Activated CD4-positive, alpha-beta memory T cell treated with anti-CD3 and anti-CD28 coated beads for 36 hours (primary cell): ENCODE data around the gene YES1. TPM values are rescaled to one million over a fixed set of nuclear protein-coding genes. Genes with fewer than 3 reads are reported as not detected.

Experiments used
- CTCF ChIA-PET: fragments of 350-600 bp; sonication (Branson Sonifier 250); formaldehyde crosslinking; loops from one replicate; lab custom pipeline; 2021; ENCODE audit warnings: antibody characterized with exemption, inconsistent platforms; lab: Charles Lee
- POLR2A ChIA-PET: fragments of 350-600 bp; sonication (Branson Sonifier 250); formaldehyde crosslinking; loops from one replicate; lab custom pipeline; 2021; ENCODE audit warnings: antibody characterized with exemption; lab: Charles Lee
- DNase-seq: peaks from one replicate; pipeline ENCODE4 v3.0.0-alpha.2; 2020
- H3K27ac Mint-ChIP-seq: one replicate; pipeline ENCODE4 v1.8.0; 2021; ENCODE audit warnings: mixed read lengths
- H3K27me3 Mint-ChIP-seq: one replicate; pipeline ENCODE4 v1.8.0; 2021; ENCODE audit warnings: mixed read lengths
- H3K36me3 Mint-ChIP-seq: one replicate; pipeline ENCODE4 v1.8.0; 2021; ENCODE audit warnings: mixed read lengths
- H3K4me1 Mint-ChIP-seq: one replicate; pipeline ENCODE4 v1.8.0; 2021; ENCODE audit warnings: low read depth, mixed read lengths
- H3K4me3 Mint-ChIP-seq: one replicate; pipeline ENCODE4 v1.8.0; 2021; ENCODE audit warnings: mild to moderate bottlenecking, mixed read lengths
- H3K9me3 Mint-ChIP-seq: one replicate; pipeline ENCODE4 v1.8.0; 2021; ENCODE audit warnings: mixed read lengths
- intact Hi-C: fragments of 100-400 bp; cut with micrococcal nuclease; formaldehyde crosslinking; loops from one replicate; pipeline ENCODE4 v1.15.1; 2023
- total RNA-seq, 2 experiments: library from RNA; stranded (reverse); gene quantifications; one replicate each; pipeline ENCODE4 v1.2.3, GENCODE V29; 2021

YES1 gene
- total RNA-seq, 2 experiments from 2014 or later, result 14.2 to 17.0 TPM

DNA sequence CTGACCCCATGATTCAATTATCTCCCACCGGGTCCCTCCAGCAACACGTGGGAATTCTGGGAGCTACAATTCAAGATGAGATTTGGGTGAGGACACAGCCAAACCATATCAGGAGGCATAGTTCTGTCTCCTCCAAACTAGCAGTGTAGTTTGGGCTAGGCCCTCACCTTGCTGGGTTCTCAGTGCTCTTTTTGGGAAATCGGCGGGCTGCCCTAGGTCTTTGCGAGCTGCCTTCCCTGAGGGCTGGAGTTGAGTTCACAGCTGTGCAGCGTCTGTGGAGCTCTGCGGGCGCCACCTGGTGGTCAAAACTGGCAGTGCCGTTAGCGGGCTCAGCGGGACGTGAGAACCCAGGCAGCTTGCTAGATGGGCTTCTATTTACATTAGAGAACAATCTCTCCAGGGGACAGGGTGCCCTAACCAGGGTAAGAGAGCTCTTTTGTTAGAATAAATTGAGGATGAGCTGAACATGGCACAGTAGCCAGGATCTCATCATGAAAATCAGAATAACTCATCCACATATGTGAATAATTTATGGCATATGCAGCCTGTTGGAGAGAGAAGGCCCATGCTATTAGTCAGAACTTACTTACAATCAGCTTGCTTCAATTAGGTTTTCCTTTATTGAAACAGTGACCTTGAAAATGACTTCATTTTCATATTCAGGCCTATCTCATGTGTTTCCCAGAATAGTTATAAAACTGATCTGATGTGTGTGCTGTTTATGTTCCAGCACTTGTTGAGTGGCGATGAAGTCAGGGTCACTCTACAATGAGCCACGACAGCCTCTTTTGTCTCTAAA is 27.4 kb upstream of the YES1 start:
- intact Hi-C loops, result loop anchor here (1.0 to 2.0 kb wide), 3 partner anchors 97 to 215 kb away; partner anchors contain the start of gene ENOSF1
- H3K4me3 Mint-ChIP-seq, result no peak overlapping the region
- H3K9me3 Mint-ChIP-seq, result no peaks in the 10 kb centered on the region
- no peaks in the 10 kb centered on the region for H3K27me3 Mint-ChIP-seq
- POLR2A ChIA-PET, result interaction anchor here (0.5 to 1.6 kb wide), 3 partner anchors 99 to 574 kb away, joined by 3 to 5 read pairs (median 4); partner anchors contain the start of gene ENOSF1
- H3K27ac Mint-ChIP-seq, result no peak overlapping the region
- CTCF ChIA-PET, result interaction anchor here (0.6 to 4.2 kb wide), 43 partner anchors 9 to 571 kb away, joined by 3 to 82 read pairs (median 4); partner anchors contain the start of genes ENOSF1 and THOC1
- no peaks in the 10 kb centered on the region for H3K4me1 Mint-ChIP-seq
- H3K36me3 Mint-ChIP-seq, result no peaks in the 10 kb centered on the region
- peak; percentile 91 for DNase-seq

DNA sequence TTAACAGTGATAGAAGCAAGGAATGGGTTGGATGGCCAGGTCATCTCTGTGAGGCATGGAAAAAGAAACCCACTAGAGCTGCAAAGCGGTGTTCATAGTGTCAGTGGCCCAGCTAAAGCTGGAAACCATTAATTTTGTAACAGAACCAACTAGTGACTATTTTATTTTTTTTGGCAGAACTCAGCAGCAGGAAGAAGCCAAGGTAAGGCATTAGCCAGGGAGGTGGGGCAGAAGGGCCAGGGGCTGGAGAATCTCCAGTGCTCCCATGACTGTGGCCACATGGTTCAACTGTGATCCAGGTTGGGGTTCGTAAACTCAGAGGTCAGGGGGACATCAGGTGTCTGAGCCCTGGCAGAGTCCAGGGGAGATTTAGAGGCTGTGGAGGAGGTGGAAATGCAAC is 25.9 kb upstream of the YES1 start:
- Mint-ChIP-seq H3K4me3 (no peak overlapping the region), H3K27me3 (no peaks in the 10 kb centered on the region)
- POLR2A ChIA-PET, result no interaction called here

DNA sequence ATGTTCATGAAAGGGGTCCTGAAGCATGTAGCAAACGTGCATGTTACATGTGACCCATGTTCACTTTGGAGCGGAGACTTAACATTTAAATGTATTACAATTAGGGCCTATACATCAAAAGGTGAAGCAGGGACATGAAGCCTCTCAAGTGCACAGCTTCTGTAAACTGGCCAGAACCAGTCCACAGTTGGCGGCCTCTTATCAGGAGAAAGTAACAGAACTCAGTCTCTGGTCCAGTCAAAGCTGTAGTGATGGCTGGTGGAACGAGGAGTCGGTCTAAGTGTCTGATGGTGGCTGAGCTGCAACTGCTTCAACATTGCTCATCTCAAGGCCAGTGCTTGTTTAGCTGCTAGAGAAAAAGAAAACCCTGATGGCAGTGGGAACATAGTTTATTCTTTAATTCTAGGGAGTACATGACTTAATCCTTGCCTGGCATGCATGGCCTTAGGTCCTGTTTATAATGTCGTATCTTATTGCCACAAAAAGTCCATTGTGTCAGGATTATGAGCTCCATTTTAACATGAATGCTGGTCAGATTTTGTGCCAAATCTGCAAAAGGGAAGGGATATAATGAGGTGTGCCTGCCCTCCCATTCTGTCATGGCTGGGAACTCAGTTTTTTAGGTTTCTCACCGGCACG is 22.2 kb upstream of the YES1 start:
- H3K9me3 Mint-ChIP-seq, result no peaks in the 10 kb centered on the region
- H3K27me3 Mint-ChIP-seq, result no peaks in the 10 kb centered on the region
- H3K36me3 Mint-ChIP-seq, result no peaks in the 10 kb centered on the region
- peaks cover 14% of the 10 kb centered on the region for H3K4me1 Mint-ChIP-seq
- intact Hi-C loops, result no loop called here
- DNase-seq, result no peak
- H3K4me3 Mint-ChIP-seq, result no peak overlapping the region
- H3K27ac Mint-ChIP-seq, result no peak overlapping the region
- CTCF ChIA-PET, result interaction anchor here (1.4 to 7.0 kb wide), 3 partner anchors 30 to 210 kb away, joined by 3 to 171 read pairs (median 127); no protein-coding TSS in a partner anchor
- POLR2A ChIA-PET, result no interaction called here

More for the DNA sequence above, 25.9 kb upstream of the YES1 start:
- DNase-seq, result no peak
- intact Hi-C loops, result loop anchor here (2.0 kb wide), 1 partner anchor 213 kb away; no protein-coding TSS in a partner anchor
- Mint-ChIP-seq H3K27ac (no peak overlapping the region), H3K36me3 (no peaks in the 10 kb centered on the region), H3K4me1 (no peaks in the 10 kb centered on the region), H3K9me3 (no peaks in the 10 kb centered on the region)
- CTCF ChIA-PET, result interaction anchor here (0.8 to 3.7 kb wide), 4 partner anchors 17 to 214 kb away, joined by 3 to 82 read pairs (median 4); no protein-coding TSS in a partner anchor

DNA sequence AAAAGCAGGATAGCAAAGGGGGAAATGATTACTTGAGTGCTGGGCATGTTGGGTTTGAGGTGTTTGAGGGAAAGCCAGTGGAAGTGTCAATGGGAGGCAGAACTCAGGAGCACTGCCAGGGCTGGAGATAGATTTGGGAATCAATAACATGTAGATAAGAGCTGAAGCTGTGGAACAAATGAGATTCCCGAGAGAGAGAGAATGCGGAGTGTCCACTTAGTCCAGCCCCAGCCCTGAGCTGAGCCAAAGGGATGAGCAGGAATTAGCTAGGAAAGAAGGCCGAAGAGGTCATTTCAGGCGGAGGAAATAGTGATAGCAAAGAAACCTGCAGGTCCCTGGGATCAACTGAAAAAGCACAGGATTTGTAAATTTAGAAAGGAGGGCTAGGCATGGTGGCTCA is 21.2 kb upstream of the YES1 start:
- Mint-ChIP-seq H3K27me3 (no peaks in the 10 kb centered on the region), H3K4me3 (no peak overlapping the region), H3K36me3 (no peaks in the 10 kb centered on the region), H3K9me3 (no peaks in the 10 kb centered on the region), H3K27ac (no peak overlapping the region), H3K4me1 (peaks cover 14% of the 10 kb centered on the region)
- DNase-seq, result no peak
- intact Hi-C loops, result no loop called here
- CTCF ChIA-PET, result interaction anchor here (1.3 to 7.0 kb wide), 4 partner anchors 12 to 209 kb away, joined by 7 to 171 read pairs (median 80); partner anchors contain the start of gene ENOSF1
- POLR2A ChIA-PET, result no interaction called here

DNA sequence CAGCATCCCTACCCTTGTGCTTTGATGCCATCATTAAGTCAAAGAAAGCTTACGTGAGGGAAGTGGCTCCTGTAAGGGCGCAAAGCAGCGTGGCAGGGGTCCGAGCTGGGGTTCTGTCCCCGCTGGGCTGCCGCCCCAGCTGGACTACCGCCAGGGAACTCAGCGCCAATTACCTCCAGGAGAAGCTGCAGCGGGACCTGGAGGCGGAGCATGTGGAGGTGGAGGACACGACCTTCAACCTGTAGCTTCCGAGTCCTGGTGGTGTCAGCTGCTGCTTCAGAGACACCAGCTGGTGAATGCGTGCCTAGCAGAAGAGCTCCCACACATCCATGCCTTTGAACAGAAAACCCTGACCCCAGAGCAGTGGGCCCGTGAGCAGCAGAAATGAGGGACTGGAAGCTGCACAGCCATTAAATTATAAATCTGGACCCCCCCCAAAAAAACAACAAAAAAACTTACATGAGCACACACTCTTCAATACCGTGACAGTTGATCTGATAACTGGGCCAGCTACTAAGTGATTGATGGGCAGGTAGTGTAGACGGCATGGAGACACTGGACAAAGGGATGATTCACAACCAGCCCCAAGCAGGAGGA is 20.1 kb upstream of the YES1 start:
- H3K27me3 Mint-ChIP-seq, result no peaks in the 10 kb centered on the region
- no peaks in the 10 kb centered on the region for H3K9me3 Mint-ChIP-seq
- H3K36me3 Mint-ChIP-seq, result no peaks in the 10 kb centered on the region
- CTCF ChIA-PET, result interaction anchor here (0.5 to 7.0 kb wide), 14 partner anchors 11 to 1851 kb away, joined by 3 to 171 read pairs (median 10); partner anchors contain the start of genes ENOSF1, TYMS and YES1
- POLR2A ChIA-PET, result interaction anchor here (3.1 kb wide), 1 partner anchor 19 kb away, joined by 27 read pairs; the partner anchor contains the start of gene YES1
- H3K27ac Mint-ChIP-seq, result no peak overlapping the region
- peaks cover 14% of the 10 kb centered on the region for H3K4me1 Mint-ChIP-seq
- intact Hi-C loops, result no loop called here
- peak; percentile 40 for DNase-seq
- no peak overlapping the region for H3K4me3 Mint-ChIP-seq

DNA sequence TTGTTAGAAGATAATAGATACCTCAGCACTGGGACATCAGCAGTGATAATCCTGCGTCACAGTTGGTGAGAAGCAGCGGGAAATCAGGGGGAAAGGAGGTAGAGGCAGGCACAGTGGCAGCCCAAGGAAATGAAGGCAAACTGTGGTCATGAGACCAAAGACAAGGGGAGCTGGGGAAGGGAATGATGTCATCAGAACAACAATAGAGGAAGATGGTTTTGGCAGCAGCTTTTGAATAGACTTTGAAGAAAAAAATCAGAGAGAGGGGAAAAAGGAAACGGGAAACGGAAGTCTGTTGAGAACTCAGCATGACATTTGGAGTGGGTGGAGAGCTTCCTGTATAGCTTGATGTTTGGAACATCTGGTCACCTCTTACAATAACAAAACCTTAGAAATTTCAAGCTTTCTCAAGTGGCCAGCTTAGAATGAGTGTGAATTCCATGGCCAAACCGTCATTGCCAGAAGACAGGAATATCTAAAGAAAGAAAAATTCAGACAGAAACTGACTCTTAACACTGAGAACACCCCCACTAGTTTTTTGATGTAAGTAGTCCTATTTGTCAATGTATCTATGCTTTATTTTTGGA is 18.4 kb upstream of the YES1 start:
- intact Hi-C loops, result loop anchor here (1.0 kb wide), 3 partner anchors 17 to 206 kb away; no protein-coding TSS in a partner anchor
- Mint-ChIP-seq H3K4me3 (peak overlapping the region; percentile 2), H3K27me3 (no peaks in the 10 kb centered on the region), H3K9me3 (no peaks in the 10 kb centered on the region), H3K4me1 (peaks cover 19% of the 10 kb centered on the region), H3K27ac (peak overlapping the region; percentile 44), H3K36me3 (no peaks in the 10 kb centered on the region)
- CTCF ChIA-PET, result interaction anchor here (0.6 to 7.0 kb wide), 41 partner anchors 9 to 1275 kb away, joined by 3 to 171 read pairs (median 5); partner anchors contain the start of genes ENOSF1, TYMS and YES1
- peak; percentile 24 for DNase-seq
- POLR2A ChIA-PET, result interaction anchor here (1.5 to 3.1 kb wide), 2 partner anchors 18 to 118 kb away, joined by 8 to 27 read pairs; partner anchors contain the start of genes ENOSF1 and YES1

DNA sequence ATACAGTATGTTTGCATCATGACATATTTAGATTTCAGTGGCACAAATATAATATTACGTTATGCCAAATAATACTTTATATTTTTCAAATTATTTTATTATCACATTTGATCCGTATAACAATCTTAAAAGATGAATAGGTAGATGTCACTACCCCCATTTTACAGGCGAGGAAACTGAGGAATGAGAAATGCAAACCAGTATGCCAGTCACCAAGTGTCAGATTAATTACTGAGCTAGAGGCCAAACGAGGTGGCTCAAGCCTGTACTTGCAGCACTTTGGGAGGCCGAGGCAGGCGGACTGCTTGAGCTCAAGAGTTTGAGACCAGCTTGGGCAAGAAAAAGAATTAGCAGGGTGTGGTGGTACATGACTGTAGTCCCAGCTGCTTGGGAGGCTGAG is 17.4 kb upstream of the YES1 start:
- DNase-seq, result no peak
- intact Hi-C loops, result no loop called here
- ChIA-PET POLR2A (interaction anchor here (3.1 kb wide), 1 partner anchor 17 kb away, joined by 27 read pairs; the partner anchor contains the start of gene YES1), CTCF (interaction anchor here (0.6 to 7.0 kb wide), 10 partner anchors 11 to 205 kb away, joined by 3 to 171 read pairs (median 24); partner anchors contain the start of genes ENOSF1, TYMS and YES1)
- Mint-ChIP-seq H3K27ac (no peak overlapping the region), H3K4me1 (peaks cover 19% of the 10 kb centered on the region), H3K36me3 (no peaks in the 10 kb centered on the region), H3K9me3 (no peaks in the 10 kb centered on the region), H3K27me3 (no peaks in the 10 kb centered on the region), H3K4me3 (no peak overlapping the region)

DNA sequence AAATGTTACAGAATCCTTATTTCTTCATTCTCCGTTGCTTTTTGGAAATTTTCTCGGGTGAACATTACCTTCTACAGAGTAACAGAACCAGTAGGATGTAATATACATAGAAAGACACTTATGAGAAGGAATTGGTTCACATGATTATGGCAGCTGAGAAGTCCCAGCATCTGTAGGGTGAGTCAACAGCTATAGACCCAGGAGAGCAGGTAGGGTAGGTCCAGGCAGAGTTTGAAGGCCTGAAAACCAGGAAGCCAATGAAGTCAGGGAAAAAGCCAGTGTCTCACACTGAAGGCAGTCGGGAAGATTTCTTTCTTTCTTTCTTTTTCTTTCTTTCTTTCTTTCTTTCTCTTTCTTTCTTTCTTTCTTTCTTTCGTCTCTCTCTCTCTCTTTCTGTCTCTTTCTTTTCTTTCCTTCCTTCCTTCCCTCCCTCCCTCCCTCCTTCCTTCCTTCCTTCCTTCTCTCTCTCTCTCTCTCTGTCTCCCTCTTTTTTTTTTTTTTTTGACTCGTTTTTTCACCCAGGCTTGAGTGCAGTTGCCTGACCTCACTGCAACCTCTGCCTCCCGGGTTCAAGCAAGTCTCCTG is 15.1 kb upstream of the YES1 start:
- H3K4me1 Mint-ChIP-seq, result peaks cover 19% of the 10 kb centered on the region
- no peak for DNase-seq
- CTCF ChIA-PET, result interaction anchor here (1.7 to 2.2 kb wide), 2 partner anchors 12 to 85 kb away, joined by 4 to 7 read pairs; no protein-coding TSS in a partner anchor
- POLR2A ChIA-PET, result no interaction called here
- no peaks in the 10 kb centered on the region for H3K27me3 Mint-ChIP-seq
- intact Hi-C loops, result no loop called here
- no peaks in the 10 kb centered on the region for H3K36me3 Mint-ChIP-seq
- no peak overlapping the region for H3K27ac Mint-ChIP-seq
- H3K9me3 Mint-ChIP-seq, result no peaks in the 10 kb centered on the region
- H3K4me3 Mint-ChIP-seq, result no peak overlapping the region

DNA sequence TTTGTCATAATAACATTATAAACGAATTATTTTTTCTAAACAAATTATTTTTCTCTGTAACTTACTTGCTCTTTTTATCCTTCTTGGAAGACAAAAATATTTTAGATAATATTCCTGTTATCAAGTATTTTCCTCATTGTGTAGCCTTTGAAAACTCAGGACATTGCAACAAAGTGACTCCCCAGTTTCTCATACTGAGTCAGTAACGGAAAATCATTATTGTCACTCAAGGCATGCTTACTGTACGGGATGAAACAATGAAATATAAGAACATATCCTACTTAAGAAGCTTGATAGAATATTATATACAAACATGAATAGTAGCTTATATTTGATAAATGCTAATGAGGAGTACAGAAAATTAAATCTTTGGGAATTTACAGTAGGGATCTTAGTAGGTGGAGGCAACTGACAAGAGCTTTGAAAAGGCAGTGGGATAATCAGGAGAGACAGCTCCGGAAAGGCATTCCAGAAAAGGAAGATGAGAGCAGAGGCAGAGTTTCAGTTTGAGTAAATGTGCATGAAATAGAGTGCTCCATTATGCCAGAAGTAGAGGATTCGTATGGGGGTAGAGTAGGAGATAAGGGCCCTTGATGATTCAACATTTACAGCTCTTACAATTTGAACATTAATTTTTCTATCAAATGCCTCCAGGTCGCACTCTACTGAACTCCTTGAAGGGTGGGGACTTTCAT is 14.0 kb upstream of the YES1 start:
- intact Hi-C loops, result no loop called here
- peaks cover 2% of the 10 kb centered on the region for H3K27me3 Mint-ChIP-seq
- H3K27ac Mint-ChIP-seq, result no peak overlapping the region
- H3K9me3 Mint-ChIP-seq, result no peaks in the 10 kb centered on the region
- no peak for DNase-seq
- H3K4me1 Mint-ChIP-seq, result peaks cover 17% of the 10 kb centered on the region
- no peaks in the 10 kb centered on the region for H3K36me3 Mint-ChIP-seq
- H3K4me3 Mint-ChIP-seq, result no peak overlapping the region
- POLR2A ChIA-PET, result no interaction called here
- CTCF ChIA-PET, result interaction anchor here (1.0 to 2.2 kb wide), 4 partner anchors 11 to 84 kb away, joined by 3 to 7 read pairs (median 5); no protein-coding TSS in a partner anchor

DNA sequence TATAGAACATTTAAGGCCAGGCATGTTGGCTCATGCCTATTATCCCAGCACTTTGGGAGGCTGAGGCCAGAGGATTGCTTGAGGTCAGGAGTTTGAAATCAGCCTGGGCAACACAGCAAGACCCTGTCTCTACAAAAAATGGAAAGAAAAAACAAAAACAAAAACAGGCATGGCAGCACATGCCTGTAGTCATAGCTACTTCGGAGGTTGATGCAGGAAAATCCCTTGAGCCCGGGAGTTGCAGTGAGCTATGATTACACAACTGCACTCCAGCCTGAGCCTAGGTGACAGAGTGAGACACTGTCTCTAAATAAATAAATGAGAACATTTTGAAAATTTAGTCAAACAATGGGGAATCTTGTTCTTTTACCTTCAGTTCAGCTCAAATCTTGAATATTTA is 12.1 kb upstream of the YES1 start:
- CTCF ChIA-PET, result interaction anchor here (1.0 to 1.7 kb wide), 3 partner anchors 15 to 101 kb away, joined by 3 to 6 read pairs (median 5); no protein-coding TSS in a partner anchor
- Mint-ChIP-seq H3K9me3 (no peaks in the 10 kb centered on the region), H3K4me3 (no peak overlapping the region), H3K27me3 (peaks cover 3% of the 10 kb centered on the region), H3K4me1 (peaks cover 7% of the 10 kb centered on the region), H3K27ac (no peak overlapping the region), H3K36me3 (no peaks in the 10 kb centered on the region)
- intact Hi-C loops, result no loop called here
- POLR2A ChIA-PET, result no interaction called here
- DNase-seq, result no peak
